DND-41 (cell line): ENCODE measurements around the gene RAD54L2.
"Not testable (repeated sequence)": the region's sequence is repeated elsewhere in the genome, so short reads cannot be mapped to it uniquely, and the experiment has no call there.

Experiments
- ATAC-seq: fragments of 200-7000 bp; cut with Tn5 transposase; 3 replicates; pipeline ENCODE4 v1.9.1; 2021; ENCODE audit warnings: low read depth; ENCODE audit not compliant: insufficient read depth
- DNase-seq: peaks from one replicate; pipeline ENCODE4 v3.0.0-alpha.2; 2020
- H2AFZ ChIP-seq: 2 replicates; pipeline ENCODE4 v1.6.0; 2012; ENCODE audit warnings: low read depth, low read length
- H3K27ac ChIP-seq: 2 replicates; pipeline ENCODE4 v1.5.1; 2012; ENCODE audit warnings: low read length, inconsistent platforms
- H3K27me3 ChIP-seq: fragments of 200-600 bp; sonication (generic); 2 replicates; pipeline ENCODE4 v1.6.0; 2012; ENCODE audit warnings: low read length, mild to moderate bottlenecking, inconsistent platforms; ENCODE audit not compliant: insufficient read depth, poor library complexity
- H3K36me3 ChIP-seq: 2 replicates; pipeline ENCODE4 v1.5.1; 2012; ENCODE audit warnings: low read length, inconsistent platforms; ENCODE audit not compliant: insufficient read depth
- H3K4me1 ChIP-seq: 2 replicates; pipeline ENCODE4 v1.5.1; 2012; ENCODE audit warnings: mild to moderate bottlenecking, low read length; ENCODE audit not compliant: insufficient read depth
- H3K4me2 ChIP-seq: 2 replicates; pipeline ENCODE4 v1.6.0; 2012; ENCODE audit warnings: mild to moderate bottlenecking, moderate library complexity, low read length, inconsistent platforms; ENCODE audit not compliant: insufficient read depth
- H3K4me3 ChIP-seq, 2 experiments: fragments of 200-600 bp in 1 of 2; shearing (Covaris generic) in 1 of 2; 2 replicates each; pipeline ENCODE4 v1.5.1; 2012 to 2016; ENCODE audit warnings: inconsistent platforms in 2 of 2, low read length in 2 of 2, mild to moderate bottlenecking in 2 of 2, low read depth in 1 of 2, moderate library complexity in 1 of 2
- H3K79me2 ChIP-seq: 2 replicates; pipeline ENCODE4 v1.6.0; 2012; ENCODE audit warnings: low read length, inconsistent platforms; ENCODE audit not compliant: insufficient read depth
- H3K9ac ChIP-seq: 2 replicates; pipeline ENCODE4 v1.6.0; 2012; ENCODE audit warnings: low read depth, mild to moderate bottlenecking, inconsistent platforms, low read length, moderate library complexity
- H3K9me3 ChIP-seq: 2 replicates; pipeline ENCODE4 v1.5.1; 2012; ENCODE audit warnings: low read length, moderate library complexity, mild to moderate bottlenecking, inconsistent platforms; ENCODE audit not compliant: insufficient read depth, severe bottlenecking
- H4K20me1 ChIP-seq: 2 replicates; pipeline ENCODE4 v1.6.0; 2012; ENCODE audit warnings: low read length; ENCODE audit not compliant: insufficient read depth
- EZH2 ChIP-seq: IDR thresholded peaks from 3 replicates; pipeline ENCODE4 v1.6.1; 2012; ENCODE audit warnings: borderline replicate concordance, low read depth, mild to moderate bottlenecking, moderate library complexity, low read length, inconsistent platforms; ENCODE audit not compliant: severe bottlenecking
- TF ChIP-seq, protein P1 (sequence below): IDR thresholded peaks from 2 replicates; pipeline ENCODE4 v1.5.1; 2012; ENCODE audit warnings: borderline replicate concordance, low read length, moderate library complexity, mild to moderate bottlenecking; ENCODE audit not compliant: poor library complexity, severe bottlenecking; ENCODE audit errors: extremely low read depth

The RAD54L2 gene

DNA sequence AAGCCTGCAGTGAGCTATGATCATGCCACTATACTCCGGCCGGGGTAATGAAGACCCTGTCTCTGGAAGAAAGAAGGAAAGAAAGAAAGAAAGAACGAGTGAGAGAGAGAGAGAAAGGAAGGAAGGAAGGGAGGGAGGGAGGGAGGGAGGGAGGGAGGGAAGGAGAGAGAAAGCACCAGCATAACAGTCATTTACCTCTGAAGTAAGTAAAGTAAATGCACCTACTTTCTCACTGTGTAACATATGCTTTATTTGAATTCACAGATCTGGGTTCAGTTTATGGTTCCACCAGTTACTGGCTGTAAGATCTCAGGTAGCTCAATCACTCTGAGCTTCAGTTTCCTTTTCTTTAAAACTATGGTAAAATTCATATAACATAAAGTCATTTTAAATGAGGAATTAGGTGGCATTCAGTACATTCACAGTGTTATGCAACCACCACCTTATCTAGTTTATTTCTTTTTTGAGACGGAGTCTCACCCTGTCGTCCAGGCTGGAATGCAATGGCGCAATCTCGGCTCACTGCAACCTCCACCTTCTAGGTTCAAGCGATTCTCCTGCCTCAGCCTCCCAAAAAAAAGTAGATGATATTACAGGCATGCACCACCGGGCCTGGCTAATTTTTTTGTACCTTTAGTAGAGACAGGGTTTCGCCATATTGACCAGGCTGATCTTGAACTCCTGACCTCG lies 16.1 kb upstream of the RAD54L2 start:
- no peak for DNase-seq
- no peak for TF ChIP-seq EZH2
- TF ChIP-seq, protein P1, sequence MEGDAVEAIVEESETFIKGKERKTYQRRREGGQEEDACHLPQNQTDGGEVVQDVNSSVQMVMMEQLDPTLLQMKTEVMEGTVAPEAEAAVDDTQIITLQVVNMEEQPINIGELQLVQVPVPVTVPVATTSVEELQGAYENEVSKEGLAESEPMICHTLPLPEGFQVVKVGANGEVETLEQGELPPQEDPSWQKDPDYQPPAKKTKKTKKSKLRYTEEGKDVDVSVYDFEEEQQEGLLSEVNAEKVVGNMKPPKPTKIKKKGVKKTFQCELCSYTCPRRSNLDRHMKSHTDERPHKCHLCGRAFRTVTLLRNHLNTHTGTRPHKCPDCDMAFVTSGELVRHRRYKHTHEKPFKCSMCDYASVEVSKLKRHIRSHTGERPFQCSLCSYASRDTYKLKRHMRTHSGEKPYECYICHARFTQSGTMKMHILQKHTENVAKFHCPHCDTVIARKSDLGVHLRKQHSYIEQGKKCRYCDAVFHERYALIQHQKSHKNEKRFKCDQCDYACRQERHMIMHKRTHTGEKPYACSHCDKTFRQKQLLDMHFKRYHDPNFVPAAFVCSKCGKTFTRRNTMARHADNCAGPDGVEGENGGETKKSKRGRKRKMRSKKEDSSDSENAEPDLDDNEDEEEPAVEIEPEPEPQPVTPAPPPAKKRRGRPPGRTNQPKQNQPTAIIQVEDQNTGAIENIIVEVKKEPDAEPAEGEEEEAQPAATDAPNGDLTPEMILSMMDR, result no peak
- H3K4me3 ChIP-seq, result no peak overlapping the region
- H3K27me3 ChIP-seq, result no peaks in the 10 kb centered on the region
- no peaks in the 10 kb centered on the region for H3K9me3 ChIP-seq
- H3K27ac ChIP-seq, result no peak overlapping the region
- ATAC-seq, result no peak
- no peak overlapping the region for H3K4me2 ChIP-seq
- H3K36me3 ChIP-seq, result no peaks in the 10 kb centered on the region
- H3K4me1 ChIP-seq, result no peaks in the 10 kb centered on the region; the same call in 1 of the 2 replicates
- no peaks in the 10 kb centered on the region for H4K20me1 ChIP-seq
- no peak overlapping the region for H2AFZ ChIP-seq
- H3K79me2 ChIP-seq, result no peaks in the 10 kb centered on the region
- no peak overlapping the region for H3K9ac ChIP-seq

DNA sequence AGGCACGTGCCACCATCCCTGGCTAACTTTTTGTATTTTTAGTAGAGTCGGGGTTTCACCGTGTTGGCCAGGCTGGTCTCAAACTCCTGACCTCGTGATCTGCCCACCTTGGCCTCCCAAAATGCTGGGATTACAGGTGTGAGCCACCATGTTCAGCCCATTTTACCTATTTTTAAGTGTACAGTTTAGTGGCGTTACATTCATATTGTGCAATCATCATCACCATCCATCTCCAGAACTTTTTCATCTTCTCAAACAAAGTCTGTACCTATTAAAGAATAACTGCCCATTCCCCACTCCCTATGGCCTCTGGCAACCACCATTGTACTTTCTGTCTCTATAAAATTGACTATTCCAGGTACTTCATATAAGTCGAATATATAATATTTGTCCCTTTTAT lies 13.6 kb upstream of the RAD54L2 start:
- H3K9ac ChIP-seq, ATAC-seq: not testable (repeated sequence)

GRCh38 chr3:51530485-51530884 lies 8.0 kb upstream of the RAD54L2 start:
- H3K27ac ChIP-seq, result no peak overlapping the region
- no peak overlapping the region for H2AFZ ChIP-seq
- no peak overlapping the region for H3K9ac ChIP-seq
- ATAC-seq (no peak), DNase-seq (no peak)
- no peaks in the 10 kb centered on the region for H3K36me3 ChIP-seq
- no peaks in the 10 kb centered on the region for H3K9me3 ChIP-seq
- no peaks in the 10 kb centered on the region for H4K20me1 ChIP-seq
- TF ChIP-seq EZH2, result no peak
- TF ChIP-seq, protein P1, result no peak
- H3K4me3 ChIP-seq, result no peak overlapping the region
- no peaks in the 10 kb centered on the region for H3K79me2 ChIP-seq
- H3K27me3 ChIP-seq, result no peaks in the 10 kb centered on the region
- H3K4me1 ChIP-seq, result no peaks in the 10 kb centered on the region
- no peak overlapping the region for H3K4me2 ChIP-seq

More for the DNA sequence above, 13.6 kb upstream of the RAD54L2 start:
- not testable (repeated sequence) for H4K20me1 ChIP-seq, H2AFZ ChIP-seq, H3K4me2 ChIP-seq, H3K9me3 ChIP-seq, H3K27me3 ChIP-seq, H3K4me3 ChIP-seq, H3K27ac ChIP-seq, H3K79me2 ChIP-seq, H3K4me1 ChIP-seq, DNase-seq, H3K36me3 ChIP-seq

GRCh38 chr3:51535146-51536019 lies 3.1 kb upstream of the RAD54L2 start:
- H3K9ac ChIP-seq, result no peak overlapping the region
- DNase-seq (no peak), ATAC-seq (no peak)
- H2AFZ ChIP-seq, result no peak overlapping the region
- H3K27me3 ChIP-seq, result no peaks in the 10 kb centered on the region
- H3K27ac ChIP-seq, result no peak overlapping the region
- H3K4me1 ChIP-seq, result peaks cover 23% of the 10 kb centered on the region
- H3K36me3 ChIP-seq, result no peaks in the 10 kb centered on the region; the same call in 1 of the 2 replicates
- H3K4me2 ChIP-seq, result no peak overlapping the region
- no peaks in the 10 kb centered on the region for H3K9me3 ChIP-seq
- H3K4me3 ChIP-seq, result no peak overlapping the region
- peaks cover 9% of the 10 kb centered on the region; the same call in 1 of the 2 replicates for H4K20me1 ChIP-seq
- peaks cover 25% of the 10 kb centered on the region for H3K79me2 ChIP-seq
- no peak for TF ChIP-seq EZH2
- TF ChIP-seq, protein P1, result no peak

- peaks cover 33% of the 10 kb centered on the region for H3K4me1 ChIP-seq
- not testable (repeated sequence) for H3K27me3 ChIP-seq, H3K36me3 ChIP-seq, ATAC-seq, DNase-seq, H3K9me3 ChIP-seq
- peak overlapping the region in 1 of 2 experiments; percentile 74; a peak in 3 of 4 replicates for H3K4me3 ChIP-seq
- H3K4me2 ChIP-seq, result peak overlapping the region; percentile 89
- peak overlapping the region; percentile 100 for H2AFZ ChIP-seq
- peaks cover 44% of the 10 kb centered on the region for H3K79me2 ChIP-seq
- peak overlapping the region; percentile 79 for H3K27ac ChIP-seq
- H3K9ac ChIP-seq, result peak overlapping the region; percentile 94
- peaks cover 12% of the 10 kb centered on the region; the same call in 1 of the 2 replicates for H4K20me1 ChIP-seq
Observed at GRCh38 chr3:51537631-51538030, 888 bp upstream of the RAD54L2 start.
